ENCODE measurements around the gene GH1.

- TF ChIP-seq CTCF (IDR thresholded peaks at IDR 0.05; ENCODE audit: low read depth, low read length, poor library complexity, severe bottlenecking) (peak; percentile 54), EZH2phosphoT487 (IDR thresholded peaks at IDR 0.05; ENCODE audit: borderline replicate concordance, low read length) (no peak)
Measured at GRCh38 chr17:63954402-63955063, 35.9 kb upstream of the GH1 start.
